ENCODE results near the gene CLPTM1.
A peak's percentile ranks its signal among the peaks of the same experiment; 100 is the strongest.

CLPTM1 gene

GRCh38 chr19:45016388-45017314 lies 61.5 kb downstream of the CLPTM1 start:
- DNase-seq, result peak in 13 of 14 donors; percentile 2 to 79 (median 53)

DNA sequence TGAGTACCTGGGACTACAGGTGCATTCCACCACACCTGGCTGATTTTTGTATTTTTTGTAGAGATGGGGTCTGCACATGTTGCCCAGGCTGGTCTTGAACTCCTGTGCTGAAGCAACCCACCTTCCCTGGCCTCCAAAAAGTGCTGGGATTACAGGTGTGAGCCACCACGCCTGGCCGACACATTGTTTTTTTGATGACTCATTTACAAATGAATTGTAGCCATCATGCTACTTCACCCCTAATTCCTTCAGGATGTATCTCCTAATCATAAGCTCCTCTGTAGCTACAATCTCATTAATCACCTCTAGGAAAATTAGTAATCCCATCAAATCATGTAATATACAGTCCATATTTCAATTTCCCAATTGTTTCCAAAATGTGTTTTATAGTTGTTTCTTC lies 64.0 kb downstream of the CLPTM1 start:
- DNase-seq, result no peak

GRCh38 chr19:45020071-45020470 lies 64.9 kb downstream of the CLPTM1 start:
- no peak for DNase-seq

DNA sequence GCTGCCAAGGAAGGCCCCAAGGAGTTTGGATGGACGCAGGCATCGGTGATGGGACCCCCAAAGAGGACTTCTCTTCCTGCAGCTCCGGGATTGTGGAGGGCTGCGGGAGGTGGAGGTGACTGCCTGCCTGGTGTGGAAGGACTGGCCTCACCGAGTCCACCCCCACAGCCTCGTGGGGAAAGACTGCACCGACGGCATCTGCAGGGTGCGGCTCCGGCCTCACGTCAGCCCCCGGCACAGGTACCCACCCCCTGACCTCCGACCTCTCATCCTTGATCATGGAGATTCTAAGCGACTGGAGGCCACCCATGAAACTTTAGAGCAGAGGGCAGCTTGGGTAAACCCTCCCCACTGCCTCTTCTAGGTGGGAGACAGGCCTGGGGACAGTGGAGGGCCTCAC lies 66.8 kb downstream of the CLPTM1 start:
- no peak for DNase-seq

DNA sequence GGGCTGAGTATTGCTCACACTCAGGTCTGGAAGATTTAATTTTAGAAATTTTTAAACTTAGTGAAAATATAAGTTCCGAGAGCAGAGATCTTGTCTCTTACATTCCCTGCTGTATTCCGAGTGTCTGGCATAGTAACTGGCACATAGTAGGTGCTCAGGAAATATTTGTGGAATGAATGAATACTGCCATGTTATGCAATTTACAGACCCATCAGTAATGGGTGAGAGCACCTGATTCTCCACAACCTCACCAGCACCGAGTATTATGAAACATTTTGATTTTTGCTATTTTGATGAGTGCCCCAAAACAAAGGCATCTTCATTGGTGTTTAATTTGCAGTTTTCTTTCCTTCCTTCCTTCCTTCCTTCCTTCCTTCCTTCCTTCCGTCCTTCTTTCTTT lies 67.9 kb downstream of the CLPTM1 start:
- DNase-seq, result no peak

DNA sequence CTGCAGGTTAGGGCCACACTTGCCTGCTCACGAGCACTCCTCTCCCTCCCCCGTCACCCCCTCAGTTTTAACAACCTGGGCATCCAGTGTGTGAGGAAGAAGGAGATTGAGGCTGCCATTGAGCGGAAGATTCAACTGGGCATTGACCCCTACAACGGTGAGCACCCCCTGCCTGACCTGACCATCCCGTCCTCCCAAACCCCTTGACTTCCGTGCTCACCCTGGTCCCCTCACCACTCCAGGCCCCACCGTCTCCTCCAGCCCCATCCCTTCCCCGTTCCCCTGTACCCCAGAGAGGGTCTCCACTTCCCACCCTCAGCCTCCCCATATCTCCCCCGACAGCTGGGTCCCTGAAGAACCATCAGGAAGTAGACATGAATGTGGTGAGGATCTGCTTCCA lies 70.1 kb downstream of the CLPTM1 start:
- no peak for DNase-seq

DNA sequence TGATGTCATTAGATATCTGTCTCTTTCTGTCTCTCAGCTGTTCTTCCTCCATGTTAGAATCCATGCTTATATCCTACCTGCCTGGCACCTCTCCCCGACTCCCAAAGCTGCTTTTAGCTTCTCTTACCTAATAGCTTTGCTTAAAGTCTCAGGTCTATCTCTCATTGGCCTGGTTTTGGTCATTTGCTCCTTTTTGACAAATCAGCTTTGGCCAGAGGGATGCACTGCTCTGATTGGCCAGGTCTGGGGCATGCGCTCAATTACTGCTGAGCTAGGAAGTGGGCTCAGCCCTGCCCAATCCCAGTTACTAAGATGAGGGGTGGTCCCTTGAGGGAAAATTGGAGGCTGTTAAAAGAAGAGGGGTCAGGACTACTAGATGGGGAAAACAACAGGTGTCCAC lies 72.2 kb downstream of the CLPTM1 start:
- DNase-seq, result no peak

GRCh38 chr19:45030825-45031224 lies 75.6 kb downstream of the CLPTM1 start:
- no peak for DNase-seq

GRCh38 chr19:45032421-45032820 lies 77.2 kb downstream of the CLPTM1 start:
- DNase-seq, result no peak

- DNase-seq, result no peak
Observed at GRCh38 chr19:45035755-45036154, 80.6 kb downstream of the CLPTM1 start.

- DNase-seq, result no peak
Observed at GRCh38 chr19:45037393-45038169, 82.4 kb downstream of the CLPTM1 start.

DNA sequence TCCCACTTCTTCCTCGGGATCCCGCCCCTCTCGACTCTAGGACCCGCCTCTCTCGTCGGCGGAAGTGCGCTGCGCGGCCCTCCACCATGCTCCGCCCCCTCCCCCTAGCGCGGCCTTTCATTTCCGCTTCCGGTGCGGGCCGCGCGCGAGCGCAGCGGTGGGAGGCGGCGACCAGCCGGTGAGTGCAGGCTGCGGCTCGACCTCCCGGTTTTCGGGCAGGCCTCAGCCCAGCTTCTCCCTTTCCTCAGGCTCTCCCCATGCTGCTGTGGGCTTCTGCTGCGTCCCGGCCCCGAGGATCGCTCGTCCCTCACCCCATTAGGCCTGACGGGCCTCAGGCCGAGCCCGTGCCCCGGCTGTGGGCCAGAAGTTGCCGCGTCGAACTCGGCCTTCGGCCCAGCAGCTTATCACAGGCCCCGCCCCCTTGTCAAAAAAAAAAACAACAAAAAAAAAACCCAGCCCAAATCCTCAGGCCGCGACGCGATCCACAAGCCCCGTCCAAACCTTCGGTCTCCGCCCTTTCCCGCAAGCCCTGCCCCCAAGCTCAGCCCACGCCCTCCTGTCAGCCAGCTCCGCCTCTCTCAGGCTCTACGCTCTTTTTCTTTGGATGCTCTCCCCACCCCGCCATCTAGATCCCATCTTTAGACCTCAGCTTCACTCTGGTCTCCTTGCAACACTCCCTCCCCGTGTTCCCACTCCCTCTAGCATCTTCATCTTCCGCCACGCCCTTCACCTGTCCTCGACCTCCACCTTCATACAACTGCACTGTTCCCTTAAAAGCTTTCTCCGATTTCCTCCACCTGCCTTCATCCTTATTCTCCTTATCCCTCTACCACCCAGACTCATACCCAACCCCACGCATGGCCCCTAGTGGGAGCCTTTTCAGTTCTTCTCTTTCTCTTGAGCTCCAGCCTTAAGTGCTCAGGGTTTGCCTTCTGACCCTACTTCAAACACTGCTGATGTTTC lies 84.0 kb downstream of the CLPTM1 start, which contains the start of gene CLASRP:
Gene CLASRP, plus strand, starts transcription at position 115 of the 963 bp plus-strand sequence. CDS start 1,168 bp downstream, outside the sequence.
- DNase-seq, result peak in 13 of 14 donors; percentile 59 to 91 (median 83)

DNA sequence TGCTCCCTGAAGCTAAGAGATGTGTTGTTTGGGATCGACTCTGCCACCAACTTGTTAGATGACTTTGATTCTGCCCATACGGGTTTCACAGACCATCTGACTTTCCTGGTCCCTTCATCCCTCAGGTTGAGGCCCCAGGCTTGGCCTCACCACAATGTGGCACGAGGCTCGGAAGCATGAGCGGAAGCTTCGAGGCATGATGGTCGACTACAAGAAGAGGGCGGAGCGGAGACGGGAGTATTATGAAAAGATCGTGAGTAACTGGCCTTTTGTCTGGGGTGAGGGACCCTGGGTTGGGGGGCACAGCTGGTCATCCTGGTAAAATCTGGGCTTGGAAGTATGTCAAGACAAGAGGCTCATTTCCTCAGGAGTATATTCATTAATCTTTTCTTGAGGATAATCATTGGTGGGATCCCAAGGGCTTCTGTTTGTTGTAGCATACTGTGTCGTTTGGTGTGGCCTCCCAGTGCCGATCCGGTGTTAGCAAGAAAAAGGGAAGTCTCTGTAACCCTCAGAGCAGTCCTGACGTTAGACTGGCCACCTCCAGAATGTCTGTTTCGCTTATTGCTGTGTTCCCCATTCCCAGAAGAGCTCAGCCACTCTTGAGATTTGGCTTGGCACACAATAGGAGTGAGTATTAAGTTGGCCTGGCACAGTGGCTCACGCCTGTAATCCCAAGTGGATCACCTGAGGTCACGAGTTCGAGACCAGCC lies 85.0 kb downstream of the CLPTM1 start:
- DNase-seq, result no peak

DNA sequence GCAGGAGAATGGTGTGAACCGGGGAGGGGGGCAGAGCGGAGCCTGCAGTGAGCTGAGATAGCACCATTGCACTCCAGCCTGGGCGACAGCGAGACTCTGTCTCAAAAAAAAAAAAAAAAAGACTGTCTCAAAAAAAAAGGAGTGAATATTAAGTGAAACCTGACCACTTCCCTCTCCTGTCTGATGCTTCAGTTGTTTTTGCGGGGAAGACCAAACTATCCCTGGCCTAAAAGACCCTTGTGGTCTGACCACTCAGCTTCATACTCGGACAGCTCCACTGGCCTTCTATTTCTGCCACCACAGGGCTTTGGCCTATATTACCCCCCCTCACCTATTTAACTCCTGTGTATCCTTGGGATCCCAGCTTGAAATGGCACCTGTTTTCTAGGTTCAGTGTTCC lies 85.9 kb downstream of the CLPTM1 start:
- DNase-seq, result no peak
